GM13976 (cell line): ENCODE results near the gene TSHZ2.

Experiments used
- DNase-seq: peaks from one replicate; pipeline ENCODE4 v3.0.0; 2012; ENCODE audit warnings: low spot score
- in situ Hi-C: fragments of 300-500 bp; cut with MboI; formaldehyde crosslinking; loops from one replicate; pipeline ENCODE4 v1.12.0; 2022; ENCODE audit warnings: low sequenced_read_pairs, mixed read lengths, inconsistent platforms; ENCODE audit not compliant: unreplicated experiment
- TF ChIP-seq, protein P1 (sequence below): IDR thresholded peaks from 2 replicates; pipeline ENCODE4 v1.5.1; 2012; ENCODE audit warnings: borderline replicate concordance, mild to moderate bottlenecking; ENCODE audit not compliant: insufficient read depth; ENCODE audit errors: extremely low read depth, missing control alignments, control extremely low read depth

TSHZ2 gene

DNA sequence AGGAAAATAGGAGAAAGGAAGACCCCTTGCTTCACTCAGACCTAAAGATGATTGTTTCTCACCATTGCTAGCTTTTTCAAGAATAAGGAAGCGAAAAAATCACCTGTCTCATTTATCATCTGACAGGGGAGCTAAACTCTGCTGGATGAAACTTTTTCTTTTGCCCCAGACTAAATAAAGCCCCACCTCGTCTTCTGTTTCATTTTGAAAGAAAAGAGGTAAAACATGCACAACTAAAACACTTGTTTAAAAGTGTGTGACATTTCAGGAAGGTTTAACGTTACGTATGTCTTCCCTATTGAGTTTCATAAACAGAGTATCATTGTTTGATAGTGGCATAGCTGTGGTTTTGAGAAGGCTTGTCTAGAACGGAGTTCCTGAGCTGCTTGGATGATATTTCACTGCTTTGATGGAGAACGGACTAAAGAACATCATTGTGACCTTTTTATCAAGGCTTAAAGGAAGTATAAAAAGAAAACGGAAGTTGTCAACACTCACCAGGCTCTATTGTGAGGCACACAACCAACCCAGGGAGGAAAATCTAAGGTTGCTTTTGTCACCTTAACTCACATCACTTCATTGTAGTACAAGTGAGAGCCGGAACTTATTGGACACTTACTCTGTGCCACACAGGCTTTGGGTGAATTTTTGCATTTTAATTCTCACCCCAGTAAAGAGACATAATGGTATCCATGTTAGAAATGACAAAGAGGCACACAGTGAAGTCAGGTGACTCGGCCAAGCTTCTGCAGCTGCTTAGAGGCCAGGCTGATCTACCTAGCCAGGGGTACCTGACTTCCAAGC lies 29.5 kb downstream of the TSHZ2 start:
- TF ChIP-seq, protein P1, sequence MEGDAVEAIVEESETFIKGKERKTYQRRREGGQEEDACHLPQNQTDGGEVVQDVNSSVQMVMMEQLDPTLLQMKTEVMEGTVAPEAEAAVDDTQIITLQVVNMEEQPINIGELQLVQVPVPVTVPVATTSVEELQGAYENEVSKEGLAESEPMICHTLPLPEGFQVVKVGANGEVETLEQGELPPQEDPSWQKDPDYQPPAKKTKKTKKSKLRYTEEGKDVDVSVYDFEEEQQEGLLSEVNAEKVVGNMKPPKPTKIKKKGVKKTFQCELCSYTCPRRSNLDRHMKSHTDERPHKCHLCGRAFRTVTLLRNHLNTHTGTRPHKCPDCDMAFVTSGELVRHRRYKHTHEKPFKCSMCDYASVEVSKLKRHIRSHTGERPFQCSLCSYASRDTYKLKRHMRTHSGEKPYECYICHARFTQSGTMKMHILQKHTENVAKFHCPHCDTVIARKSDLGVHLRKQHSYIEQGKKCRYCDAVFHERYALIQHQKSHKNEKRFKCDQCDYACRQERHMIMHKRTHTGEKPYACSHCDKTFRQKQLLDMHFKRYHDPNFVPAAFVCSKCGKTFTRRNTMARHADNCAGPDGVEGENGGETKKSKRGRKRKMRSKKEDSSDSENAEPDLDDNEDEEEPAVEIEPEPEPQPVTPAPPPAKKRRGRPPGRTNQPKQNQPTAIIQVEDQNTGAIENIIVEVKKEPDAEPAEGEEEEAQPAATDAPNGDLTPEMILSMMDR: no peak
- in situ Hi-C loops: no loop called here
- no peak for DNase-seq

DNA sequence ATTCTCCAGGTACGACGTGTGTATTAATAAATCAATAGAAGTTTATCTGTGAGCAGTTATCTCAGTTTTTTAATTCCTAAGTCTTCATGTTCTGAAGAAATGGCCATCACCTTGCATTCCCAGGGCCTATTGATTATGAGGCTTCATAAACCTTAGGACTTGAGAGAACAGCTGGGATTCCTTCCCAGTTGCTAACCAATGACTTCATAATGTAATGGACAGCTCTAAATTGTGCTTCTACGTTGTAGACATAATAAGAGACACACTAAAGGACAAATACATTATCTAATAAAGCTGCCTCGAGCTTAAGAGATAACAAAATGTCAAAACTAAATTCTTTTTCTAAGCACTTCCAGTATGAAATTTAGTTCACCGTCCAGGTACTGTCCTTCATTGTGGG lies 30.6 kb downstream of the TSHZ2 start:
- TF ChIP-seq, protein P1: no peak
- in situ Hi-C loops: no loop called here
- no peak for DNase-seq

DNA sequence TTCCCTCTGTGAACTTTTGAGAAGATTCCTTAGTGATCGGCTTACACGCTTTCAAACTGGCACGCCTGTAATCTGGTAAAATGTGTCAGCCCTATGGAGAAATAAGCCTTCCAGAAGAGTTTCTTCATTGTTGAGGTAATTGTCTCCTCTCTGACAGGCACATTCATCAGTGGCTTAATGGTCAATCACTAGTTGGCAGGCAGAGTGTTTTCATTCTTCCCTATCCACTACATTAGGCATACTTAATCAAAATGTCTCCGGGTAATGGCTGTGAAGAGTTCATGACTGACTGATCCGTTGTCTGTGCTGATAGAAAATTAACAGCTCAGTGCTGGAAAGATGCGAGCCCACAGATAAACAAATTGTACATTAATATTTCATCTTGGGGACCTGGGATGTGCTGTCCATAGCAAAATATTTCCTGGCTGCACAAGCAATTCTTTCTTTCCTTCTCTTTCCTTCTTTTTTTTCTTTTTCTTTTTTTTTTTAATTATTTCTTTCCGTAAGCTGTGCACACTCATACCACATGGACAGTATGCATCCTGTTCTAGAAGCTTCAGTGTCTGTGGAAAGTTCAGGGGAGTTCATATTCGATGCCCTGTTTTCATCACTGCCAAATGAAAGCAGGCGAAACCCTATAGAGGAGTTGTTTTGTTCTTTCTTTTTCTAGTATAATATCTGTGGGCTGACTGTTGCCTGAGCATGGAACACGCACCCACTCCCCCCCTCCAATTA lies 31.4 kb downstream of the TSHZ2 start:
- TF ChIP-seq, protein P1: no peak
- in situ Hi-C loops: no loop called here
- no peak for DNase-seq

DNA sequence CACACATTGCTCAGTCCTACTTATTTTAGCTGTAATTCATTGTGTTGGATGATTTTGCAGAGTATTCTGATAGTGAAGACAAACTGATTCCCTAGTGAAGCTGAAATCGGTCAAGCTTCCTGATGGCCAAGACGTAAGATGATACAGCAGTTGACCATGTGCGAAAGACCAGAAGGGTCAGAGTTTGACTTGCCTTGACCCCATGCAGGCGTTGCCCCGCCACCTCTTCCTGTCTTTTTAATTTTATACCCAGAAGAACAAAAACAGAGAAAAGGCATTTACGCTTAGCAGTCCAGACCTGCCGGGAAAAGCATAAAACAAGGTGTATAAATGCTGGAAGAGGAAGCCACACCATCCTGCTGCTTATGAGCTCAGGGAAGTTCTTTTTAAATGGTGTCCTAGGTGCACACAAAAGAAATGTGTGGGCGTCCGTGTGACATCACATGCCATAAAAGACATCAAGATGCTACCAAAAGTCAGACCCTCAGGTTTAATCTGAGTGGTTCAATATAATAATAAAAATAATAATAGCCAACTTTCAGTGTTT lies 32.2 kb downstream of the TSHZ2 start:
- in situ Hi-C loops: no loop called here
- no peak for DNase-seq
- TF ChIP-seq, protein P1: no peak

DNA sequence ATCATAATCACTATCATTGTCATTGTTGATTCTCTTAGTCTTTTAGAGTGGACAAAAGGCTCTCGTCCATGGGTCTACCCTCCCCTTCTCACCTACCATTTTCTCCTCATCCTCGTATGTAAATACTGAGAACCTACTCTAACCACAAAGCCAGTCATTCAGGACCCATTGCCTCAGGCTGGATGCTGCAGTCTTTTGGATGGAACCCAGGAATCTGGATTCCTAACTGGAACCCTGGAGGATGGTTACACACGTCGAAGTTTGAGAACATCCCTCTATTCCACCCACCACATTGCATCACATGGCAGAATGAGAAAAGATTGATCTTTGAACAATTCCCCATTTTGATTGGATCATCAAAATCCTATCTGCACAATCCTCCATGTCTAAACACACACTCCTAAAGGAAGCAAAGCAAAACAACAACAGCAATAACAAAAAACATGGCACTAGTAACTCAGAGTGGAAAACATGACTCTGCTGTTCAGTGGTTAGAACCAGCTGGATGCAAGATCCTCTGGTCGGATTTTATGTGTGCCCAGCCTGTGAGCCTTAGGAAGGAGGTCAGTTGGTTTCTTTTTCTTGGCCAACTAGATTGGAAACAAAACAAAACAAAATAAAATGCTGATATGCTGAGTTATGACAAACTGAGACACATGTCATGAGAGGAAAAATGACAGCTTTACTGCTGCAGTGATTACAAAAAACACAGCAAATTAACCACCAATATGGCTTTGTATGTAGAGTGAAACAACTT lies 38.0 kb downstream of the TSHZ2 start:
- TF ChIP-seq, protein P1: no peak
- in situ Hi-C loops: no loop called here
- no peak for DNase-seq

DNA sequence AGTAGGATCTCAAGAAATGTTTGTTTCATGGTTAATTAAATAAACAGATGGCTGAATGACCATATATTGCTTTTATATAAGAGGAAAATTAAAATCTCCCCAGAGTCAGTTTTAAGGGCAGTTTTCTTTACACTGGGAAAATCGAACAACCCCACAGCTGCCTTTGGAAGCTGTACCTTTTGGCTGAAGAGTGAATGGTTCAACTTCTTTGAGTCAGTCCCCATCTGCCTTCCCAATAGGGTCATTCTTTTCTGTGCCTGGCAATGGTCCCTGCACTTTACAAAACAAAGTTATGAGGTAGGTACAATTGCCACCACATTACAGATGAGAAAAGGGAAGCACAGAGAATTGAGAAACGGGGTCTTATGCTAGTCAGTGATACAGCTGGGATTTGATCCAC lies 39.5 kb downstream of the TSHZ2 start:
- in situ Hi-C loops: no loop called here
- TF ChIP-seq, protein P1: no peak
- DNase-seq: no peak
